ENCODE data around the gene ARHGEF17.

ARHGEF17 gene, protein sequence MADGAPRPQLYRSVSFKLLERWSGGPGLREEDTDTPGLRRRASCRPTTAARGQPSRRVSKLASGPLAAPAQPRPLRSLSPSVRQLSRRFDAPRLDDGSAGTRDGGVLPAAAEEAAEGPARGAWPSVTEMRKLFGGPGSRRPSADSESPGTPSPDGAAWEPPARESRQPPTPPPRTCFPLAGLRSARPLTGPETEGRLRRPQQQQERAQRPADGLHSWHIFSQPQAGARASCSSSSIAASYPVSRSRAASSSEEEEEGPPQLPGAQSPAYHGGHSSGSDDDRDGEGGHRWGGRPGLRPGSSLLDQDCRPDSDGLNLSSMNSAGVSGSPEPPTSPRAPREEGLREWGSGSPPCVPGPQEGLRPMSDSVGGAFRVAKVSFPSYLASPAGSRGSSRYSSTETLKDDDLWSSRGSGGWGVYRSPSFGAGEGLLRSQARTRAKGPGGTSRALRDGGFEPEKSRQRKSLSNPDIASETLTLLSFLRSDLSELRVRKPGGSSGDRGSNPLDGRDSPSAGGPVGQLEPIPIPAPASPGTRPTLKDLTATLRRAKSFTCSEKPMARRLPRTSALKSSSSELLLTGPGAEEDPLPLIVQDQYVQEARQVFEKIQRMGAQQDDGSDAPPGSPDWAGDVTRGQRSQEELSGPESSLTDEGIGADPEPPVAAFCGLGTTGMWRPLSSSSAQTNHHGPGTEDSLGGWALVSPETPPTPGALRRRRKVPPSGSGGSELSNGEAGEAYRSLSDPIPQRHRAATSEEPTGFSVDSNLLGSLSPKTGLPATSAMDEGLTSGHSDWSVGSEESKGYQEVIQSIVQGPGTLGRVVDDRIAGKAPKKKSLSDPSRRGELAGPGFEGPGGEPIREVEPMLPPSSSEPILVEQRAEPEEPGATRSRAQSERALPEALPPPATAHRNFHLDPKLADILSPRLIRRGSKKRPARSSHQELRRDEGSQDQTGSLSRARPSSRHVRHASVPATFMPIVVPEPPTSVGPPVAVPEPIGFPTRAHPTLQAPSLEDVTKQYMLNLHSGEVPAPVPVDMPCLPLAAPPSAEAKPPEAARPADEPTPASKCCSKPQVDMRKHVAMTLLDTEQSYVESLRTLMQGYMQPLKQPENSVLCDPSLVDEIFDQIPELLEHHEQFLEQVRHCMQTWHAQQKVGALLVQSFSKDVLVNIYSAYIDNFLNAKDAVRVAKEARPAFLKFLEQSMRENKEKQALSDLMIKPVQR (N-terminal part only)

DNA sequence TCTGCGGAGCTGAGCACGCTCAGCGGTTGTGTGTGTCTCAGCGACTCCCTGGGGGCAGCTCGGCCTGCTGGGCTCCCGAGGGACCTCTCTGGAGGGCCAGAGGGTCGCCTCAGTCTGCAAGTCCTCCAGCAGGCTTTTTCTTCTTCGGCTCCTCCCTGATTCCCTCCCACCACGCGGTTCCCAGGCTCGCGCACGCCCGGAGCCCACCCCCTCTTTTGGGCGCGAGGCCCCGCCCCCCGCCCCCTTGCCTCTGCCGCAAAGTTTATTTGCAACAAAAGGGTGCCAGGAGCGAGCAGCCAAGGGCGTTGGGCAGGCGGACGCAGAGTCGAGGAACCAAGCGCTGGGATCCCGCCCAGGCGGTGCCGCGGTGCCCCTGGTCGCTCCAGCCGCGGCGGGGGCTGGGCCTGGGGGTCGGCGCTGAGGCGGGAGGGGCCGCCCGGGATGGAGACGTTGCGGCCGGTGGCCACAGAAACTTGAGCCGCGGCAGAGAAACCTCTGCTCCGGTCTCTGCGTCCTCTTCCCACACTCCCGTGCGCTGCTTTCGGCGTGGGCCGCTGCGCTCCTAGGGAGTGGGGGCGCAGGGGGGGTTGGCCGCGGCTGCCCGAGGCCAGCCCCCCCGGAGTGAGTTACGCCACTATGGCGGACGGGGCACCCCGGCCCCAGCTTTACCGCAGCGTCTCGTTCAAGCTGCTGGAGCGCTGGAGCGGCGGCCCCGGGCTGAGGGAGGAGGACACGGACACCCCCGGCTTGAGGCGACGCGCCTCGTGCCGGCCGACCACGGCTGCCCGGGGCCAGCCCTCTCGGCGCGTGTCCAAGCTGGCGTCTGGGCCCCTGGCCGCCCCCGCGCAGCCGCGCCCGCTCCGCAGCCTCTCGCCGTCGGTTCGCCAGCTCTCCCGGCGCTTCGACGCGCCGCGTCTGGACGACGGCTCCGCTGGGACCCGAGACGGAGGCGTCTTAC, at the start of gene ARHGEF17:
ARHGEF17 (plus strand) TSS at position 274 of the 958 bp plus-strand sequence; CDS start at position 637, 363 bp downstream.
- no peaks in the 10 kb centered on the region for H3K9me3 Mint-ChIP-seq
- DNase-seq (no peak), ATAC-seq (replicated peaks) (peak; percentile 12 to 52)
- H3K4me3 Mint-ChIP-seq, result peak within 1 kb of the TSS; percentile 89 to 93
- H3K36me3 Mint-ChIP-seq, result peaks cover 13 to 32% of the 10 kb centered on the region in 2 donors
- H3K27ac Mint-ChIP-seq, result peak within 1 kb of the TSS; percentile 87
- peaks cover 7 to 12% of the 10 kb centered on the region in 2 donors for H3K27me3 Mint-ChIP-seq
- peaks cover 38 to 54% of the 10 kb centered on the region in 2 donors for H3K4me1 Mint-ChIP-seq

DNA sequence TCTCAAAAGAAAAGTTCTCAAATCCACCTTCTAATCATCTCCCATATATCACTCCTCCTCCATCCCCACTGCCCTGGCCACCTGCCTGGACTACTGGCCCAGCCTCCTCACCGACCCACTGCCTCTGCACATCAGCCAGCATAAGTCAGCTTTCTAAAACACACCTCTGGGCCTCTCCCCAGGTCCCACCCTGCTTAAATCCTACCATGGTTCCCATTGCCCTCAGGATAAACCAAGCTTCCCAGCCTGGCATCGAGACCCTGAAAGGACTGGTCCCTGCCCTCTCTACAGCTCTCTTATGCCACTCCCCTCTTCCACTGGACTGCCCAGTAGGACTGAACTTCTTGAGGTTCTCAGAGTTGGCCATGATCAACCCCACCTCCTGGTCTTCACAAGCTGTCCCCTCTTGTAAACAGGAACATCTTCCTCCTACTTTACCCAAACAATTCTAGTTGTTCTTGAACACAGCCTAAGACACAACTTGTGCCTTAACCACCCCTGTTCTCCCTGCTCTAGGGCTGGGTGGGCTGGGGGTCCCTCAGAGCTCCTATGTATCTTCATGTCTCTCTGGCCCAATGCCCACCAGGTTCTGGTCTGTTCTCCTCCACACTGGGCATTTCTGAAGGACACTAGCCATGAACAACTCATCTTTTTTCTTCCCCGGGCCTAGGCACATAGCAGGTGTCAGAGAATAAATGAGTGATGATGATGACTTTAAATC, 48.5 kb upstream of the ARHGEF17 start:
- no peak for ATAC-seq (replicated peaks)
- H3K9me3 Mint-ChIP-seq, result no peaks in the 10 kb centered on the region
- no peak overlapping the region for H3K4me3 Mint-ChIP-seq
- DNase-seq, result no peak
- H3K27me3 Mint-ChIP-seq, result peaks cover 20 to 23% of the 10 kb centered on the region in 2 donors
- no peaks in the 10 kb centered on the region for H3K36me3 Mint-ChIP-seq
- H3K4me1 Mint-ChIP-seq, result no peaks in the 10 kb centered on the region
- H3K27ac Mint-ChIP-seq, result no peak overlapping the region

DNA sequence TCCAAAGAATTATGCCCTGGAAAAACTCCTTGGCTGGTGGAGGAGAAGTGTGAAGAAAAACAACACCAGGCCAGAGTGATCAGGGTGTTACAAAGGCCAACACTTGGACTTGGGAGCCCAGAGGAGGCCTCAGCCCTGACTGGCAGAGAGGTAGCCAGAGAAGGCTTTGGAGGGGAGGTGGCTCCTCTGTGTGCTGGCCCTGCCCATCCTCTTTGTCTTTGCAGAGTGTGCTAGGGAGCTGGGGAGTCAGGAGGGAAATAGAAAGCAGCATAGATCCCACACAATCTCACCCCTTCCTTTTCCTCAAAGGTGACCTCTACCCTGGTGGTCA, 48.0 kb upstream of the ARHGEF17 start:
- H3K4me3 Mint-ChIP-seq, result no peak overlapping the region
- no peaks in the 10 kb centered on the region for H3K9me3 Mint-ChIP-seq
- peaks cover 25 to 28% of the 10 kb centered on the region in 2 donors for H3K27me3 Mint-ChIP-seq
- no peak overlapping the region for H3K27ac Mint-ChIP-seq
- H3K36me3 Mint-ChIP-seq, result no peaks in the 10 kb centered on the region
- no peak for DNase-seq
- ATAC-seq (replicated peaks), result no peak
- H3K4me1 Mint-ChIP-seq, result peaks cover 0 to 3% of the 10 kb centered on the region in 2 donors

DNA sequence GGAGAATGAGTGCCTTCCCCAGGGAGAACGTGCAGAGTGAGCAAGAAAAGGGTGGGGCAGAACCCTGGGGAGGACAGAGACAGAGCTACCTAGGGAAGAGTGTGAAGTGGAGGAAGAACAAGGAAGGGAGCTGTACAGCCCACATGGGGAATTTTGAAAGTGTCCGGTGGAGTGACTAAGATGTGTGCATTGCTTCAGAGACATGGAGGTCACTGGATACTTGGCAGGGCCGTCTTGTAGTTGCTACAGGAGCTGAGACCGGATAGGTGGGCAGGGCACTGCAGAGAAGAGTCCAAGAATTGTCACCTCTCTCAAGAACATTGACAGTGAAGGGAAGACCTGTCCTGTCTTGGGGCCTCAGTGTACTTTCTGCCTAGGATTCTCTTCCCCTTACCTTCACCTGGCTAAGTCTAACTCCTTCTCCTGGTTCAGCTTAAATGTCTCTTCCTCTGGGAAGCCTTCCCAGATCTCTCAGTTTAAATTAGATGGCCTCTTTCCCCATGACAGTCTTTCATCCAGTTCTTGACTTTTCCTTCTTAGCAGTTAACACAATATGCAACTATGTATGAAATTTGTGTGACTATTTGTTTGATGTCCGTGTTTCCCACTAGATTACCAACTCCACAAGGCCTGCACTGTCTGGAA, 45.1 kb upstream of the ARHGEF17 start:
- Mint-ChIP-seq H3K27ac (no peak overlapping the region), H3K9me3 (no peaks in the 10 kb centered on the region), H3K4me3 (no peak overlapping the region), H3K27me3 (peaks cover 41 to 45% of the 10 kb centered on the region in 2 donors), H3K4me1 (peaks cover 0 to 3% of the 10 kb centered on the region in 2 donors), H3K36me3 (no peaks in the 10 kb centered on the region)
- DNase-seq (no peak), ATAC-seq (replicated peaks) (no peak)

DNA sequence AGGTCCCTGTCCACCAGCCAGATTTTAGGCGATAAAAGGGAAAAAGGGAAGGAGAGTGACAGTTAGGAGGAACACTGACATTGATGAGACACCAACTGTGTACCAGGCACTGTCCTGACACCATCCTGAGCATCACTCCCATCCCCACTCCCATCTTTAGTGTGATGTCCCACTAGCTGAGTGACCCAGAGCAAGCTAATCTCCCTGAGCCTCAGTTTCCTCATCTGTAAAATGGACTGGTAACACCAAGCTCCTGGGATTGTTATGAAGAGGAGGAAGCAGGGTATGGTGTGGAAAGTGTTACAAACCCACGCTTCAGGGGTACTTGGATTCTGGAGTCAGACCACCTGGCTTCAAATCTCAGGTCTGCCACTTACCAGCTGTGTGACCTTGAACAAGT, 44.4 kb upstream of the ARHGEF17 start:
- ATAC-seq (replicated peaks) (no peak), DNase-seq (no peak)
- no peak overlapping the region for H3K27ac Mint-ChIP-seq
- H3K27me3 Mint-ChIP-seq, result peaks cover 44 to 46% of the 10 kb centered on the region in 2 donors
- H3K36me3 Mint-ChIP-seq, result no peaks in the 10 kb centered on the region
- no peak overlapping the region for H3K4me3 Mint-ChIP-seq
- H3K9me3 Mint-ChIP-seq, result no peaks in the 10 kb centered on the region
- peaks cover 1 to 3% of the 10 kb centered on the region in 2 donors for H3K4me1 Mint-ChIP-seq

DNA sequence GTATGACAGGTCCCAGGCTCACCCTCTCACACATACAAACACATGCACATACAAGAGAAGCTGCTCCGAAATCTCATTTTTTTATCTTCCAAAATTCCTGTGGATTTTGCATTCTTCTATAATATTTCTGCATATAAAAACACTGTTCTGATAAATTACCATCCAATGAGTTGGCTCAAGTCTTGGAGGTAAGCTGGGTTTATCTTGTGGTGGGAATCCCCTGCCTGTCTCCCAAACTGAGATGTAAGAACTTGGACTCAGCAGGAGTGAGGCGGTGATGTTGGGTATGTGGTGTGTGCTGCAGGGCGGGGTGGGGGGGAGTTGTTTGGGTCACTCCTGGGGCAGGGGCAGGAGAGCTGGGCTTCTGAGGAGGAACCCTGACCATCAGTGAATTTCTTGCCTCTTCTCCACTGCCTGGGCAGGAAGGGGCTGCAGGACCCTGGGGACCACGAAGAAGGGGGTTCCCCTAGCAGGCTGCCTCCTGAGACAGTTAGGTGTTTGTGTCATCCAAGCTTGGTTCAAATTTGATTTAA, 42.7 kb upstream of the ARHGEF17 start:
- Mint-ChIP-seq H3K4me1 (peaks cover 12 to 14% of the 10 kb centered on the region in 2 donors), H3K36me3 (no peaks in the 10 kb centered on the region), H3K27me3 (peaks cover 44 to 56% of the 10 kb centered on the region in 2 donors), H3K9me3 (no peaks in the 10 kb centered on the region), H3K4me3 (no peak overlapping the region), H3K27ac (no peak overlapping the region)
- ATAC-seq (replicated peaks) (no peak), DNase-seq (no peak)

DNA sequence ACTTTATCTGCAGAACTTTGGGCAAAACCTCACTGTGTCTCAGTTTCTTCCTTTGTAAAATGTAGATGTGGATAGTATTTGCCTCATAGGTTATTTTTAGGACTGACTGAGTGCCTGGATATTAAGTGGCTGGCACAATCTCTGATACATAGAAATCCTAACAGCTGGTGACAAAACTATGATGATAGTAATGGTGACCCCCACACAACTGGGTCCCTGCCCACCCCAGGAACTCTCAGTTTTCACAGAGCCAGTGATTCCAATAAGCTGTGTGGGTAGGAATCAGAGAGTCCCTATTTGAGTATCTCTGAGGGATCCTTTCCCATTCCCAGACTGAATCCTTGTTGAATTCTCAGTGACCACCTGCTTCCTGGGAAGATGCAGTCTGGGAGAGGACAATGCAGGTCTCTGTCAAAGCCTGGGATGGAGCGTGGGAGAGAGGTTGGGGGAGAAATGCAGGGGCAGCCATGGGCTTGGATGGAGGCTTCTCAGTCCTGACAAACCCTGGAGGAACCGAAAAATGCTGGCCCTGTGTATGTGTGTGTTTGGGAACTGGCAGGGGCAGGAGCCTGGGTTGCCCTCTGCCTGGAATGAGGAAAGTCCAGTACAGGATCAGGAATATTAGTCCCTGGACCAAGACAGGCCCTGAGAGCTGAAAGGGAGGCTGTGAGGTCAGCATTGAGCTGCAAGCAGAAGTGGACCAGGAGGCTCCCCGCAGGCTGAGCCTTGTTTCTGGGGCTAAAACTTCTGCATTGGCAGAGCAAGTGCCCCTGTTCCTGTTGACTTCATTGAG, 42.0 kb upstream of the ARHGEF17 start:
- Mint-ChIP-seq H3K27me3 (peaks cover 44 to 56% of the 10 kb centered on the region in 2 donors), H3K27ac (no peak overlapping the region), H3K9me3 (no peaks in the 10 kb centered on the region), H3K4me3 (no peak overlapping the region), H3K36me3 (no peaks in the 10 kb centered on the region), H3K4me1 (peaks cover 15 to 20% of the 10 kb centered on the region in 2 donors)
- DNase-seq (no peak), ATAC-seq (replicated peaks) (no peak)

DNA sequence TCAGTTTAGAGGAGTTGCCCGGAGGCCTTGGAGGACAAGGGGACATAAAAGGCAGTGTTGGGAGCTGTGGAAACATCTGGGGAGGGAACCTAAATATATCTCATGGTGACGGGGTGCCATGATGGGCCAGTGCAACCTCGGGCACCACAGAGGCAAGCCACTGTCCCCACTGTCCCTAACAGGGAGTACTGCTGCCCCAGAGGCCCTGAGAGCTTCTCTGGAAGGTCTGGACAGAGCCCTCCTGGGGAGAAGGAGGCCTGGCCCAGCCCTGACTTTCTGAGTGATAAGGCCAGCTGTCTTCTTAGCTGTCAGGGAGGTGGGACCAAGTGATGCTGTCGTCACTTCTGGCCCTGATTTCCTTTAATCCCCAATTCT, 41.4 kb upstream of the ARHGEF17 start:
- H3K27me3 Mint-ChIP-seq, result peaks cover 44 to 56% of the 10 kb centered on the region in 2 donors
- no peaks in the 10 kb centered on the region for H3K9me3 Mint-ChIP-seq
- H3K36me3 Mint-ChIP-seq, result no peaks in the 10 kb centered on the region
- H3K27ac Mint-ChIP-seq, result no peak overlapping the region
- DNase-seq, result no peak
- ATAC-seq (replicated peaks), result no peak
- peaks cover 20 to 26% of the 10 kb centered on the region in 2 donors for H3K4me1 Mint-ChIP-seq
- H3K4me3 Mint-ChIP-seq, result no peak overlapping the region

DNA sequence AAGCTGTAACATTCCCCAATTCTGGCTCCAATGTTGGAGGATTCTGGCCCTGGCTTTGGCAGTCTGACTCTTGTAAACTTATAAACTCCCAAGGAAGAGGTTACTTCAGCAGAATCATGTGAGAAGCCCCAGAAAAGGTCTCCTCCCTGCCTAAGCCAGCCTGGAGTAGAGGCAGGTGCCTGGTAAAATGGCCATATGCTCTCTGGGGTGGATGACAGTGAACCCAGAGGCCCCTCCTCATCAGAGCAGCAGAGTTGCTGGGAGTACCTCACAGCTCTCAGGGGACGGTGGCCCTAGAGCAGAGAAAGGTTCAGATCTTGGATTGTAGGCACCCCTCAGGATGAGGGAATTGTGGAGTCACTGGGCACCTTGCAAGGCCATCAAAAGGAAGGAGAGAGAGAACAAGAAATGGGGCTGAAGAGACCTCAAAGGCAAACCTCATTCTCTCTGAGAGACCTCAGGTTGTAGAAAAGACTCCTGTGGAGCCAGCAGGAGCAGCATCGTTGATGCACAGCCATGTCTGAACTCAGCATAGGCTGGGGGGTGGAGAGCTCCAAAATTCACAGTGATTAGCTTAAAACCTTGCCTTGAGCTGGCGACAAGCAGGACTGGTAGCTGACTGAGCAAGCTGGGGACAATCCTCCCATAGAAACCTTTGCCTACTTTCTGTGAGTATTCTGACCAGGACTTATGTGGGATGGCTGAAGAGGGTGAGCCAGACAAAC, 40.8 kb upstream of the ARHGEF17 start:
- peaks cover 44 to 56% of the 10 kb centered on the region in 2 donors for H3K27me3 Mint-ChIP-seq
- H3K9me3 Mint-ChIP-seq, result no peaks in the 10 kb centered on the region
- no peak for DNase-seq
- H3K27ac Mint-ChIP-seq, result no peak overlapping the region
- no peak for ATAC-seq (replicated peaks)
- no peaks in the 10 kb centered on the region for H3K36me3 Mint-ChIP-seq
- H3K4me1 Mint-ChIP-seq, result peaks cover 24 to 32% of the 10 kb centered on the region in 2 donors
- H3K4me3 Mint-ChIP-seq, result no peak overlapping the region

DNA sequence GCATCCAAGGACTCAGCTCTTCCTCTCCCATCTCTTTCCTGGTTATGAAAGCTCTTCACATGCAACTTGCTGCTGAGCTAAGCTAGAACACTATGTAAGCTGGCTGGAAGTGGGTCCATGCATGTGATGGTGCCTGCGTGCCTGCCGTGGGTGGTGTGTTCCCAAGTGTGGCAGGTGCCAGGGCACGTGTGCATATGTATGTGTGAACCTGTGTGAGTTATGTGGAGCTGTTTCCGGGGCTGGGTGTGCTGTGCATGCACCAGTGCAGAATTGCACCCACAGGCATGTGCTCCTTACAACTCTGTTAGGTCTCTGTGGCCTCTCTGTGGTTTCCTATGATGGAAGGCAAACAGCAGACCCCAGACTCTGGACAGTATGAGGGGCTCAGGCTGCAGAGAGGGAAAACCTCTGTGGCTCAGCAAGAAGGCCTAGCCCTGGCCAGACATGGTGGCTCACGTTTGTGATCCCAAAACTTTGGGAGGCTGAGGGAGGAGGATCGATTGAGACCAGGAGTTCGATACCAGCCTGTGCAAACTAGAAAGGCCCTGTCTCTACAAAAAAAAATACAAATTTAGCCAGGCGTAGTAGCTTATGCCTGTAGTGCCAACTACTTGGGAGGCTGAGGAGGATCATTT, 40.1 kb upstream of the ARHGEF17 start:
- Mint-ChIP-seq H3K36me3 (no peaks in the 10 kb centered on the region), H3K4me3 (no peak overlapping the region), H3K27me3 (peaks cover 39 to 50% of the 10 kb centered on the region in 2 donors), H3K27ac (no peak overlapping the region), H3K4me1 (peaks cover 24 to 32% of the 10 kb centered on the region in 2 donors), H3K9me3 (no peaks in the 10 kb centered on the region)
- DNase-seq (no peak), ATAC-seq (replicated peaks) (no peak)

DNA sequence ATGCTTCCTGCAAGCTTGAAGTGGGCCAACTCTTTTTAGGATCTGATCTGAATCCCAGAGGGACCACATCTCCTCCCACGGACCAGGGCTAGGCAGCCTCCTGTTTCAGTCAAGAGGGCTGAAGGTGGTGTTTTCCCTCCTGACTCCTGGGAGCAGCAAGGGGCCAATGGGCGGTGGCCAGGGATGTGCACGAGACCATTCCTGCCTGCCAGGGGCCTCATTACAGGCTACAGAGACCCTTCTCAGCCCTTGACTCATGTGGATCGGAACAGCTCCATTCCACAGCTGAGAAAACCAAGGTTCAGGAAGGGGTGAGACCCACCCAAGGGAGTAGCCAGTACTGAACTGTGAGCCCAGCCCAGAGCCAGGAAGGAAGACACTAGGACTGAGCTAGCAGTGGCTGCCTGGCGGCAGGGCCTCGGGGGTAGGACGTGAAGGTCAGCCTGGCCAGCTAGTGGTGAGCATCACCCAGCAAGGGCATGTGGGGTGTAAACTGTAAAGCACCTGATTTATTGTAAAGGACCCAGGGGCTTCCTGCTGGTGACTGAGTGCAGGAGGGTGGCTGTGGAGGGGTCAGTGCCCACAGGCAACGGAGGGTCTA, 39.3 kb upstream of the ARHGEF17 start:
- ATAC-seq (replicated peaks) (no peak), DNase-seq (no peak)
- H3K4me3 Mint-ChIP-seq, result no peak overlapping the region
- no peak overlapping the region for H3K27ac Mint-ChIP-seq
- H3K4me1 Mint-ChIP-seq, result peaks cover 24 to 32% of the 10 kb centered on the region in 2 donors
- H3K27me3 Mint-ChIP-seq, result peaks cover 31 to 42% of the 10 kb centered on the region in 2 donors
- H3K9me3 Mint-ChIP-seq, result no peaks in the 10 kb centered on the region
- H3K36me3 Mint-ChIP-seq, result no peaks in the 10 kb centered on the region
